GM12878 (cell line): ENCODE measurements around the gene UCKL1.

ENCODE experiments used
- CHD2 ChIP-seq: IDR thresholded peaks from 2 replicates; pipeline ENCODE4 v1.6.1; 2011; ENCODE audit warnings: low read depth, low read length, improper control_type of control experiment, borderline replicate concordance
- DPF2 ChIP-seq: fragments of 450-650 bp; IDR thresholded peaks from 2 replicates; pipeline ENCODE4 v1.6.1; 2017; ENCODE audit warnings: mild to moderate bottlenecking
- EZH2 ChIP-seq: IDR thresholded peaks from 2 replicates; pipeline ENCODE4 v1.6.1; 2012; ENCODE audit warnings: low read depth, mild to moderate bottlenecking, control low read depth, inconsistent platforms, low read length, borderline replicate concordance; ENCODE audit not compliant: control insufficient read depth
- GABPA ChIP-seq: IDR thresholded peaks from 2 replicates; pipeline ENCODE4 v1.6.1; 2014; ENCODE audit warnings: antibody characterized with exemption, low read depth, mild to moderate bottlenecking, inconsistent platforms
- HDAC6 ChIP-seq: fragments of 200-600 bp; sonication (generic); IDR thresholded peaks from one replicate; pipeline ENCODE4 v1.8.0; 2017; ENCODE audit warnings: antibody characterized with exemption; ENCODE audit not compliant: unreplicated experiment
- HSF1 ChIP-seq: fragments of 150-350 bp; IDR thresholded peaks from 2 replicates; pipeline ENCODE4 v1.6.1; 2014; ENCODE audit warnings: mild to moderate bottlenecking, low read depth, low read length
- JUNB ChIP-seq: IDR thresholded peaks from 2 replicates; pipeline ENCODE4 v1.6.1; 2016; ENCODE audit warnings: antibody characterized with exemption, mild to moderate bottlenecking
- MYC ChIP-seq: IDR thresholded peaks from 2 replicates; pipeline ENCODE4 v1.6.1; 2011; ENCODE audit warnings: mild to moderate bottlenecking, low read length, moderate library complexity, inconsistent platforms; ENCODE audit not compliant: insufficient read depth, insufficient replicate concordance, insufficient read length, severe bottlenecking
- PAX8 ChIP-seq: fragments of 450-650 bp; IDR thresholded peaks from 2 replicates; pipeline ENCODE4 v1.6.1; 2017; ENCODE audit warnings: mild to moderate bottlenecking, moderate library complexity
- TF ChIP-seq, protein P1 (sequence below), 3 experiments: IDR thresholded peaks in 2 of 3; conservative IDR thresholded peaks in 1 of 3; 2 replicates each; pipeline ENCODE4 v1.5.1; 2011; ENCODE audit warnings: low read depth in 3 of 3, low read length in 3 of 3, mild to moderate bottlenecking in 3 of 3, control low read depth in 2 of 3, moderate library complexity in 2 of 3, inconsistent platforms in 1 of 3, mixed read lengths in 1 of 3; ENCODE audit not compliant: control insufficient read depth in 2 of 3, insufficient read depth in 1 of 3; ENCODE audit errors: extremely low read depth in 1 of 3
- TF ChIP-seq, protein P2 (sequence below): IDR thresholded peaks from 2 replicates; pipeline ENCODE4 v1.6.1; 2012; ENCODE audit warnings: improper control_type of control experiment, low read depth, low read length; ENCODE audit not compliant: insufficient replicate concordance

GRCh38 chr20:63968928-63969760 lies 12.9 kb upstream of the UCKL1 start:
- TF ChIP-seq EZH2 (no peak), CHD2 (no peak), MYC (no peak), DPF2 (peak; percentile 66; the same call in 1 of the 2 replicates), HDAC6 (no peak), JUNB (no peak), PAX8 (no peak), GABPA (no peak), HSF1 (no peak)
- TF ChIP-seq, protein P1, sequence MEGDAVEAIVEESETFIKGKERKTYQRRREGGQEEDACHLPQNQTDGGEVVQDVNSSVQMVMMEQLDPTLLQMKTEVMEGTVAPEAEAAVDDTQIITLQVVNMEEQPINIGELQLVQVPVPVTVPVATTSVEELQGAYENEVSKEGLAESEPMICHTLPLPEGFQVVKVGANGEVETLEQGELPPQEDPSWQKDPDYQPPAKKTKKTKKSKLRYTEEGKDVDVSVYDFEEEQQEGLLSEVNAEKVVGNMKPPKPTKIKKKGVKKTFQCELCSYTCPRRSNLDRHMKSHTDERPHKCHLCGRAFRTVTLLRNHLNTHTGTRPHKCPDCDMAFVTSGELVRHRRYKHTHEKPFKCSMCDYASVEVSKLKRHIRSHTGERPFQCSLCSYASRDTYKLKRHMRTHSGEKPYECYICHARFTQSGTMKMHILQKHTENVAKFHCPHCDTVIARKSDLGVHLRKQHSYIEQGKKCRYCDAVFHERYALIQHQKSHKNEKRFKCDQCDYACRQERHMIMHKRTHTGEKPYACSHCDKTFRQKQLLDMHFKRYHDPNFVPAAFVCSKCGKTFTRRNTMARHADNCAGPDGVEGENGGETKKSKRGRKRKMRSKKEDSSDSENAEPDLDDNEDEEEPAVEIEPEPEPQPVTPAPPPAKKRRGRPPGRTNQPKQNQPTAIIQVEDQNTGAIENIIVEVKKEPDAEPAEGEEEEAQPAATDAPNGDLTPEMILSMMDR (IDR thresholded peaks at IDR 0.05 in 2 of 3, conservative IDR thresholded peaks at IDR 0.05 in 1 of 3; ENCODE audit: control insufficient read depth in 2 of 3, extremely low read depth in 1 of 3, insufficient read depth in 1 of 3, low read depth in 3 of 3, low read length in 3 of 3) = no peak
- TF ChIP-seq, protein P2, sequence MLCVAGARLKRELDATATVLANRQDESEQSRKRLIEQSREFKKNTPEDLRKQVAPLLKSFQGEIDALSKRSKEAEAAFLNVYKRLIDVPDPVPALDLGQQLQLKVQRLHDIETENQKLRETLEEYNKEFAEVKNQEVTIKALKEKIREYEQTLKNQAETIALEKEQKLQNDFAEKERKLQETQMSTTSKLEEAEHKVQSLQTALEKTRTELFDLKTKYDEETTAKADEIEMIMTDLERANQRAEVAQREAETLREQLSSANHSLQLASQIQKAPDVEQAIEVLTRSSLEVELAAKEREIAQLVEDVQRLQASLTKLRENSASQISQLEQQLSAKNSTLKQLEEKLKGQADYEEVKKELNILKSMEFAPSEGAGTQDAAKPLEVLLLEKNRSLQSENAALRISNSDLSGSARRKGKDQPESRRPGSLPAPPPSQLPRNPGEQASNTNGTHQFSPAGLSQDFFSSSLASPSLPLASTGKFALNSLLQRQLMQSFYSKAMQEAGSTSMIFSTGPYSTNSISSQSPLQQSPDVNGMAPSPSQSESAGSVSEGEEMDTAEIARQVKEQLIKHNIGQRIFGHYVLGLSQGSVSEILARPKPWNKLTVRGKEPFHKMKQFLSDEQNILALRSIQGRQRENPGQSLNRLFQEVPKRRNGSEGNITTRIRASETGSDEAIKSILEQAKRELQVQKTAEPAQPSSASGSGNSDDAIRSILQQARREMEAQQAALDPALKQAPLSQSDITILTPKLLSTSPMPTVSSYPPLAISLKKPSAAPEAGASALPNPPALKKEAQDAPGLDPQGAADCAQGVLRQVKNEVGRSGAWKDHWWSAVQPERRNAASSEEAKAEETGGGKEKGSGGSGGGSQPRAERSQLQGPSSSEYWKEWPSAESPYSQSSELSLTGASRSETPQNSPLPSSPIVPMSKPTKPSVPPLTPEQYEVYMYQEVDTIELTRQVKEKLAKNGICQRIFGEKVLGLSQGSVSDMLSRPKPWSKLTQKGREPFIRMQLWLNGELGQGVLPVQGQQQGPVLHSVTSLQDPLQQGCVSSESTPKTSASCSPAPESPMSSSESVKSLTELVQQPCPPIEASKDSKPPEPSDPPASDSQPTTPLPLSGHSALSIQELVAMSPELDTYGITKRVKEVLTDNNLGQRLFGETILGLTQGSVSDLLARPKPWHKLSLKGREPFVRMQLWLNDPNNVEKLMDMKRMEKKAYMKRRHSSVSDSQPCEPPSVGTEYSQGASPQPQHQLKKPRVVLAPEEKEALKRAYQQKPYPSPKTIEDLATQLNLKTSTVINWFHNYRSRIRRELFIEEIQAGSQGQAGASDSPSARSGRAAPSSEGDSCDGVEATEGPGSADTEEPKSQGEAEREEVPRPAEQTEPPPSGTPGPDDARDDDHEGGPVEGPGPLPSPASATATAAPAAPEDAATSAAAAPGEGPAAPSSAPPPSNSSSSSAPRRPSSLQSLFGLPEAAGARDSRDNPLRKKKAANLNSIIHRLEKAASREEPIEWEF = no peak
